Measurements from ENCODE around the gene HLA-G.
"Not testable (repeated sequence)": the region's sequence is repeated elsewhere in the genome, so short reads cannot be mapped to it uniquely, and the experiment has no call there.

DNA sequence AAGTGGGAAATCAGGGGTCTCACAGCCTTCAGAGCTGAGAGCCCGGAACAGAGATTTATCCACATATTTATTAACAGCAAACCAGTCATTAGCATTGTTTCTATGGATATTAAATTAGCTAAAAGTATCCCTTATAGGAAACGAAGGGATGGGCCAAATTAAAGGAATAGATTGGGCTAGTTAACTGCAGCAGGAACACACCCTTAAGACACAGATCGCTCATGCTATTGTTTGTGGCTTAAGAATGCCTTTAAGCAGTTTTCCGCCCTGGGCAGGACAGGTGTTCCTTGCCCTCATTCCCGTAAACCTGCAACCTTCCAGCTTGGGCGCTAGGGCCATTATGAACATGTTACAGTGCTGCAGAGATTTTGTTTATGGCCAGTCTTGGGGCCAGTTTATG lies 48.1 kb downstream of the HLA-G start:
- not testable (repeated sequence) for TF ChIP-seq POLR2A (IDR thresholded peaks at IDR 0.05)
- TF ChIP-seq, protein P1, sequence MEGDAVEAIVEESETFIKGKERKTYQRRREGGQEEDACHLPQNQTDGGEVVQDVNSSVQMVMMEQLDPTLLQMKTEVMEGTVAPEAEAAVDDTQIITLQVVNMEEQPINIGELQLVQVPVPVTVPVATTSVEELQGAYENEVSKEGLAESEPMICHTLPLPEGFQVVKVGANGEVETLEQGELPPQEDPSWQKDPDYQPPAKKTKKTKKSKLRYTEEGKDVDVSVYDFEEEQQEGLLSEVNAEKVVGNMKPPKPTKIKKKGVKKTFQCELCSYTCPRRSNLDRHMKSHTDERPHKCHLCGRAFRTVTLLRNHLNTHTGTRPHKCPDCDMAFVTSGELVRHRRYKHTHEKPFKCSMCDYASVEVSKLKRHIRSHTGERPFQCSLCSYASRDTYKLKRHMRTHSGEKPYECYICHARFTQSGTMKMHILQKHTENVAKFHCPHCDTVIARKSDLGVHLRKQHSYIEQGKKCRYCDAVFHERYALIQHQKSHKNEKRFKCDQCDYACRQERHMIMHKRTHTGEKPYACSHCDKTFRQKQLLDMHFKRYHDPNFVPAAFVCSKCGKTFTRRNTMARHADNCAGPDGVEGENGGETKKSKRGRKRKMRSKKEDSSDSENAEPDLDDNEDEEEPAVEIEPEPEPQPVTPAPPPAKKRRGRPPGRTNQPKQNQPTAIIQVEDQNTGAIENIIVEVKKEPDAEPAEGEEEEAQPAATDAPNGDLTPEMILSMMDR (IDR thresholded peaks at IDR 0.05) = not testable (repeated sequence)

Measured in tibial nerve (tissue), 3 donors.